SJSA1 (cell line): ENCODE measurements around the gene CHURC1. TPM values are rescaled to one million over a fixed set of nuclear protein-coding genes. Genes with fewer than 3 reads are reported as not detected.

ENCODE experiments used
- DNase-seq, 2 experiments: peaks; one replicate each; pipeline ENCODE4 v3.0.0-alpha.2; 2015 to 2020; ENCODE audit warnings: low spot score in 2 of 2, low read depth in 1 of 2
- H3K27ac ChIP-seq: fragments of 250-450 bp; sonication (Bioruptor Pico); 2 replicates; pipeline ENCODE4 v1.5.1; 2020; ENCODE audit warnings: mild to moderate bottlenecking, moderate library complexity
- H3K27me3 ChIP-seq: fragments of 250-450 bp; sonication (Bioruptor Pico); replicated peaks from 2 replicates; pipeline ENCODE4 v1.5.1; 2020; ENCODE audit warnings: mild to moderate bottlenecking, moderate library complexity
- H3K36me3 ChIP-seq: fragments of 250-450 bp; sonication (Bioruptor Pico); 2 replicates; pipeline ENCODE4 v1.5.1; 2020; ENCODE audit warnings: mild to moderate bottlenecking
- H3K4me1 ChIP-seq: fragments of 250-450 bp; sonication (Bioruptor Pico); replicated peaks from 2 replicates; pipeline ENCODE4 v1.6.1; 2021; ENCODE audit warnings: mild to moderate bottlenecking
- H3K4me3 ChIP-seq: fragments of 250-450 bp; sonication (Bioruptor Pico); 2 replicates; pipeline ENCODE4 v1.5.1; 2020; ENCODE audit warnings: mild to moderate bottlenecking
- H3K9me3 ChIP-seq: fragments of 250-450 bp; sonication (Bioruptor Pico); replicated peaks from 2 replicates; pipeline ENCODE4 v1.5.1; 2020; ENCODE audit warnings: mild to moderate bottlenecking
- total RNA-seq: library from RNA; depleted of rRNA; stranded (reverse); fragments of >200 nt; shearing (Covaris generic); gene quantifications from 2 replicates; pipeline ENCODE4 v1.2.3, GENCODE V29; 2014; rRNA removed

Gene CHURC1
- total RNA-seq: 71.4 and 72.4 TPM in 2 replicates

- H3K4me3 ChIP-seq: peak within 1 kb of the TSS; percentile 83
- H3K27me3 ChIP-seq: no peaks in the 10 kb centered on the region
- H3K9me3 ChIP-seq: no peaks in the 10 kb centered on the region
- peak within 1 kb of the TSS; percentile 93 for H3K27ac ChIP-seq
- peaks cover 11% of the 10 kb centered on the region for H3K36me3 ChIP-seq
- DNase-seq: peak; percentile 88 to 98
- peaks cover 17% of the 10 kb centered on the region for H3K4me1 ChIP-seq
Measured at GRCh38 chr14:64914237-64915028, at the start of gene CHURC1. CHURC1 (plus strand) TSS chr14:64914455; CDS start chr14:64914496, 41 bp downstream.

DNA sequence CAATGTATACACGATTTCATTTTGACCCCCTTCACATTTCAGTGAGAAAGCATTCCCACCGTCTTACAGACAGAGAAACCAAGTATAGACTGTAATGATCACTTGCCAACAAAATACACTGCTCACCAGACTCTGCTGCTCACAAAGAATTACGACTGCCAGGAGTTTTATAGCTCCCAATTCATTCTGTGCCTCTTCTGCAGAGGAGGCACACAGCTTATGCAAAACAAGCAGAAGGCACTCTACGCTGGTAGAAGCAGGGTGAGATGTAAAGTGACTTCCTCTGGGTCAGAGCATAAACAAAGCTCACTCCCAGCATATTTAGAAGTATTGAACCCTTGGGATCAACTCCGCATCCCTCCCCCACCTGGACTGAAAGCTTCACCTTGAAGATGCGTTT lies 49.1 kb upstream of the CHURC1 start:
- Histone ChIP-seq H3K27me3 (peaks cover 4% of the 10 kb centered on the region; the same call in 1 of the 2 replicates), H3K4me1 (no peaks in the 10 kb centered on the region), H3K9me3 (no peaks in the 10 kb centered on the region), H3K27ac (no peak overlapping the region), H3K36me3 (no peaks in the 10 kb centered on the region), H3K4me3 (no peak overlapping the region)
- no peak for DNase-seq

GRCh38 chr14:64865992-64866391 lies 48.3 kb upstream of the CHURC1 start:
- peaks cover 4% of the 10 kb centered on the region; the same call in 1 of the 2 replicates for H3K27me3 ChIP-seq
- no peaks in the 10 kb centered on the region for H3K9me3 ChIP-seq
- no peak overlapping the region for H3K4me3 ChIP-seq
- no peaks in the 10 kb centered on the region for H3K36me3 ChIP-seq
- H3K27ac ChIP-seq: no peak overlapping the region
- no peak for DNase-seq
- no peaks in the 10 kb centered on the region for H3K4me1 ChIP-seq

DNA sequence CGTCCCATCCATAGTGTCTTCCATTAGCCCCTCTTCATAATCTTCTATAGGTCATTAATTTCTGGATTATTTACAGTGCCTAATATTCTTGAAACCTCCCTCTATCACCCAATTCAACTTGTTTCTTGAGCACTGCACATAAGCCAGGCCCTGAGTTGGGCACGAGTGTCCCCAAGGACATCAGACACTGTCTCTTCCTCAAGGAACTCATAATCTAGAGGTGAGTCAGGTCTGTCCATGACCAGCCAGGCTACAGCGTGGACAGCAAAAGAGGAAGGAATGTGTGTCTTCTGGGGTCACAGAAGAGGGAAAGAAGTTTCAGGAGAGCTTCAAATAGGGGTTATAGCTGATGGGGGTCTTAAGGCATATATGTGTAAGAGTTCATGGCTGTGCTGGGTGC lies 47.1 kb upstream of the CHURC1 start:
- Histone ChIP-seq H3K27ac (no peak overlapping the region), H3K4me3 (no peak overlapping the region), H3K4me1 (no peaks in the 10 kb centered on the region), H3K9me3 (no peaks in the 10 kb centered on the region), H3K27me3 (peaks cover 9% of the 10 kb centered on the region; the same call in 1 of the 2 replicates), H3K36me3 (no peaks in the 10 kb centered on the region)
- no peak for DNase-seq

DNA sequence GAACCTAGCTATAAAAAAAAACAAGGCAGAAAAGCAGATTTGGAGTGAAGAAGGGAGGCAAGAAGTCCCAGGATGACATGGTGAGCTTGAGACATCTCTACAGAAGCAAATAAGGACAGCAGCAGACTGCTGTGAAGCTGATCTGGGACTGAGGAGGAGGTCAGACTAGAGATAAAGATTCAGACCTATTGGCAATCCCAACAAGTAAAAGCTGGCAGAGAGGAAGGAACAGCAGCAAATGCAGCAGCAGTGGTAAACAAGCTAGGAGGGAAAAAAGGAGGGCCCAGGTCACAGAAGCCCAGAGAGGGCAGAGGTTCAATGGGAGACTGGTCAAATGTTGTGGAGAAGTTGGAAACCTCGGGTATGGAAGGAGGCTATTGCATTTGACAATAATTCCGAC lies 45.9 kb upstream of the CHURC1 start:
- H3K27ac ChIP-seq: no peak overlapping the region
- no peaks in the 10 kb centered on the region for H3K4me1 ChIP-seq
- H3K36me3 ChIP-seq: no peaks in the 10 kb centered on the region
- no peak overlapping the region for H3K4me3 ChIP-seq
- H3K9me3 ChIP-seq: no peaks in the 10 kb centered on the region
- no peak for DNase-seq
- H3K27me3 ChIP-seq: peaks cover 14% of the 10 kb centered on the region; the same call in 1 of the 2 replicates

DNA sequence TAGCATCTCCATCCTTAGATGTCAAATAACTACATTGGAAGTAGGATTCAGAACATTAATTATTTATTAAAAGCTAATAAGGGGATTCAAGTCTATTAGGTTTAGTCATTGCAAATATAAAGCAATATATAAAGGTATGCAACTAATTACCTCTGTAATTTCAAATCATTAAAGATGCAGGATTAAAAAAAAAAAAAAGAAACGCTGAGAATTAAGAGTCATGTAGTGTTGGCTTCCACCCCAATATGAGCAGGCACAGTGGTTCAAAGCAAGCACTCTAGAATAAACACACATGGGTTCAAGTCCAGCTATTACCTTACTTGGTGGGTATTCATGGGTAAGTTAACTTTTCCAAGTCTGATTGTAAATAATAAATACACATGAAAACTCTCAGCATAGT lies 45.4 kb upstream of the CHURC1 start:
- no peaks in the 10 kb centered on the region for H3K9me3 ChIP-seq
- no peaks in the 10 kb centered on the region for H3K4me1 ChIP-seq
- H3K27me3 ChIP-seq: peaks cover 15% of the 10 kb centered on the region; the same call in 1 of the 2 replicates

GRCh38 chr14:64870160-64870559 lies 44.1 kb upstream of the CHURC1 start:
- DNase-seq: no peak
- Histone ChIP-seq H3K36me3 (no peaks in the 10 kb centered on the region), H3K9me3 (no peaks in the 10 kb centered on the region), H3K4me1 (no peaks in the 10 kb centered on the region), H3K4me3 (no peak overlapping the region), H3K27me3 (peaks cover 16% of the 10 kb centered on the region), H3K27ac (no peak overlapping the region)

More for the DNA sequence above, 45.4 kb upstream of the CHURC1 start:
- DNase-seq: no peak
- Histone ChIP-seq H3K27ac (no peak overlapping the region), H3K4me3 (no peak overlapping the region), H3K36me3 (no peaks in the 10 kb centered on the region)

DNA sequence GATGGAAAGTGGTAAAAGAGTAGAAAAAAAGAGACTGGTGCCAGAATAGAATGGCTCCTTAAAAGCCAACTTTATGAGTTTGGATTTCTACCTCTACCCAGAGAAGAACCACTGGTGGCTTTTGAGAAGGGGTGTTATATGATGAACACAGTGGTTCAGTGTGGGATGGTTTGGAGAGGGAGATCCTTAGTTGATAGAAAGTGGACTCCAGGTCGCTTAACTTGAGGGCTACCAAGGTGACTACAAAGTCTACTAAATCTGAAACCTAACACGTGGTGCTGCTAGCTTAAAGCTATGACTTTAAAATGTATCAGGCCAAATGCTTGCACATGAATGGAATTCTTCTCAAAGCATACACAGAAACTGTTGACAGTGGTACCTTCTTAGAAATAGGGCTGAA lies 42.9 kb upstream of the CHURC1 start:
- no peaks in the 10 kb centered on the region for H3K4me1 ChIP-seq
- no peak for DNase-seq
- no peak overlapping the region for H3K4me3 ChIP-seq
- peaks cover 28% of the 10 kb centered on the region for H3K27me3 ChIP-seq
- no peaks in the 10 kb centered on the region for H3K36me3 ChIP-seq
- no peaks in the 10 kb centered on the region for H3K9me3 ChIP-seq
- H3K27ac ChIP-seq: no peak overlapping the region

- Histone ChIP-seq H3K4me3 (no peak overlapping the region), H3K4me1 (no peaks in the 10 kb centered on the region), H3K27me3 (peaks cover 48% of the 10 kb centered on the region), H3K27ac (no peak overlapping the region), H3K36me3 (no peaks in the 10 kb centered on the region), H3K9me3 (no peaks in the 10 kb centered on the region)
- no peak for DNase-seq
Measured at GRCh38 chr14:64873506-64874219, 40.6 kb upstream of the CHURC1 start.

DNA sequence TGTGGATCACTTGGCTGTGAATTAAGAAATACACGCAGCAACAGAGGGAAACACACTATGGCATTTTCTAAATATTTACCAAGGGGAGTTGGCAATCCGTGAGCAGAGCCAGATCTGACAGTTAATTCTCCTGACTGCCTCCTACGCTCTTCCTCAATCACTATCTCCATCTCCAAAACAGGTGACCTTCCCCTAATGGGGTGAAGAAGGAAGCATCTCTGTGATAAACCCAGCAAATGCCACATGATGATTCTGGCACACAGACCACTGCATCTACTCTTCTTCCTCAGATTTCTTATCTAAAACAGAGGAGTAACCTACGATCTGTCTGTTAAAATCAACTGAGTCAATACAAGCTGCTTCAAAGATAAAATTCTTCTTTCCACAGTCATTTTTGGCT lies 38.9 kb upstream of the CHURC1 start:
- no peak overlapping the region for H3K27ac ChIP-seq
- H3K9me3 ChIP-seq: no peaks in the 10 kb centered on the region
- H3K36me3 ChIP-seq: no peaks in the 10 kb centered on the region
- H3K27me3 ChIP-seq: peaks cover 60% of the 10 kb centered on the region
- no peak overlapping the region for H3K4me3 ChIP-seq
- H3K4me1 ChIP-seq: peaks cover 9% of the 10 kb centered on the region
- no peak for DNase-seq

DNA sequence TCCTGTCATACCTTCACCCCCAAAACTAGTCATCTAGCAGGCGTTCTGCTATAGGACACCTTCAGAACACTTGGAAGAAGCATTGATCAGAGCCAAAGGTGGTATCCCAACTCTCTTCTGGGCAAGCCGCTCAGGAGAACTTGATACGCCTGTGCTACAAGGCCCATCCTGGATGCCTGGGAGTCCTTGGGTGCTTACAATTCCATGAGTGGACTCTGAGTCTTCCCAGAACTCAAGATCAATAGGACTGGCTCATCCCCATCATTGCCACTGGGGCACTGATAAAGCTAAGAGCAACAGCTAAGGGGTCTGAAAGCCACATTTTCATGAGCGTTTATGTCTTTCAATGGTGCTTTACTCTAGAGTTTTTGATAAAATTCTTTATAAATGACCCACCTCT lies 36.4 kb upstream of the CHURC1 start:
- H3K36me3 ChIP-seq: no peaks in the 10 kb centered on the region
- H3K4me1 ChIP-seq: peaks cover 14% of the 10 kb centered on the region
- H3K27ac ChIP-seq: no peak overlapping the region
- DNase-seq: no peak
- H3K9me3 ChIP-seq: no peaks in the 10 kb centered on the region
- peaks cover 76% of the 10 kb centered on the region for H3K27me3 ChIP-seq
- no peak overlapping the region for H3K4me3 ChIP-seq

GRCh38 chr14:64878837-64879634 lies 35.2 kb upstream of the CHURC1 start:
- peaks cover 79% of the 10 kb centered on the region for H3K27me3 ChIP-seq

DNA sequence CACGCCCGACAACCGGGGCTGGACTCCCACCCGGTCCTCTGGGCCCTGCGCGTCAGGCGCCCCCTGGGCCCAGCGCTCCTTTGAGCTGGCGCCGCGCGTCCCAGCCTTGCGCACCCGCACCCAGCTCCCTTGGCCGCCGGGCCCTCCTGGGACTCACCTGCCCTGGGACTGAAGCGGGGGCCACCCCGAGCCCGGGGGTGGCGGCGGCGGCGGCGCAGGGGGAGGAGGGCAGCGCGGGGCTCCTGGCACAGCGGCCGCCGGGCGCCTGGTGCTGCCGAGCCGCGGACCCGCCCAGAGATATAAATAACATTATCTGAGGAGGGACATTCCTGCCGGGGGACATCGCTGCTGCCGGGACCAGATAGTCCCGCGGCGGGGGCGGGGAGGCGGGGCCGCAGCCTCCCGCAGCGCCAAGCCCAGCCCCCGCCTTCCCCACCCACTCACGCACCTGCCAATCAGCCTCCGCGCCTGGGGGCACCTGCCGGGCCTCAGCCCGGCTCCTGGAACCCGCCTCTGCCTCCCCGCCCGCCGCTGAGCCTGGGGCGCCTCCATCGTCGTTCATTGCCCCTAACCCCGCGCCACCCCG lies 34.5 kb upstream of the CHURC1 start, which contains the start of gene SPTB:
TSS of gene SPTB (minus strand) at position 273 of the 586 bp plus-strand sequence. CDS start 56,813 bp downstream, outside the sequence.
- Histone ChIP-seq H3K4me3 (peak within 1 kb of the TSS; percentile 30), H3K27ac (no peak within 1 kb of the TSS), H3K36me3 (no peaks in the 10 kb centered on the region), H3K4me1 (peaks cover 14% of the 10 kb centered on the region), H3K9me3 (no peaks in the 10 kb centered on the region), H3K27me3 (peaks cover 86% of the 10 kb centered on the region)
- no peak for DNase-seq

More at GRCh38 chr14:64878837-64879634, 35.2 kb upstream of the CHURC1 start:
- Histone ChIP-seq H3K9me3 (no peaks in the 10 kb centered on the region), H3K36me3 (no peaks in the 10 kb centered on the region), H3K4me1 (peaks cover 14% of the 10 kb centered on the region), H3K4me3 (peak overlapping the region; percentile 30), H3K27ac (no peak overlapping the region)
- peak in 1 of 2 experiments; percentile 1 for DNase-seq
